Measurements from ENCODE around the gene ARPIN.
"Not testable (repeated sequence)": the region's sequence is repeated elsewhere in the genome, so short reads cannot be mapped to it uniquely, and the experiment has no call there.

The ARPIN gene
- total RNA-seq = 0 to 0.48 reads per million in 2 donors

GRCh38 chr15:89912674-89913396 is at the start of gene ARPIN:
ARPIN (minus strand) TSS chr15:89912952; CDS start chr15:89912835, 117 bp downstream.
- no peak for DNase-seq

- DNase-seq = no peak
Observed at GRCh38 chr15:89958107-89958805, 45.5 kb upstream of the ARPIN start.

GRCh38 chr15:89955449-89955998 is 42.8 kb upstream of the ARPIN start:
- not testable (repeated sequence) for DNase-seq

- no peak for DNase-seq
Observed at GRCh38 chr15:89954541-89954940, 41.8 kb upstream of the ARPIN start.

- DNase-seq = no peak
Observed at GRCh38 chr15:89948796-89949195, 36.0 kb upstream of the ARPIN start.

GRCh38 chr15:89947385-89947784 is 34.6 kb upstream of the ARPIN start:
- DNase-seq = no peak

GRCh38 chr15:89946681-89947299 is 34.0 kb upstream of the ARPIN start:
- DNase-seq = no peak

- not testable (repeated sequence) for DNase-seq
Observed at GRCh38 chr15:89943721-89944120, 31.0 kb upstream of the ARPIN start.

- DNase-seq = no peak
Observed at GRCh38 chr15:89939910-89940309, 27.2 kb upstream of the ARPIN start.

GRCh38 chr15:89939377-89939776 is 26.6 kb upstream of the ARPIN start:
- DNase-seq = not testable (repeated sequence)

- DNase-seq = no peak
Observed at GRCh38 chr15:89937365-89938350, 24.9 kb upstream of the ARPIN start.

GRCh38 chr15:89936786-89937265 is 24.1 kb upstream of the ARPIN start:
- DNase-seq = no peak

GRCh38 chr15:89936051-89936785 is 23.5 kb upstream of the ARPIN start:
- DNase-seq = no peak

GRCh38 chr15:89932880-89933279 is 20.1 kb upstream of the ARPIN start:
- DNase-seq = no peak

- DNase-seq = no peak
Observed at GRCh38 chr15:89928421-89928820, 15.7 kb upstream of the ARPIN start.

GRCh38 chr15:89926158-89926557 is 13.4 kb upstream of the ARPIN start:
- no peak for DNase-seq

GRCh38 chr15:89917442-89918101 is 4.8 kb upstream of the ARPIN start:
- DNase-seq = no peak

- DNase-seq = no peak
Observed at GRCh38 chr15:89916660-89917059, 3.9 kb upstream of the ARPIN start.

- no peak for DNase-seq
Observed at GRCh38 chr15:89912145-89912673, 543 bp downstream of the ARPIN start.

- no peak for DNase-seq
Observed at GRCh38 chr15:89910891-89911626, 1.7 kb downstream of the ARPIN start.
